ENCODE results near the gene RHBDF1. TPM values are rescaled to one million over a fixed set of nuclear protein-coding genes. Genes with fewer than 3 reads are reported as not detected.
"Not testable (repeated sequence)": the region's sequence is repeated elsewhere in the genome, so short reads cannot be mapped to it uniquely, and the experiment has no call there.

Gene RHBDF1
- total RNA-seq, 4 donors from 2014 or later = 5.6 to 22.6 (median 9.1) TPM

DNA sequence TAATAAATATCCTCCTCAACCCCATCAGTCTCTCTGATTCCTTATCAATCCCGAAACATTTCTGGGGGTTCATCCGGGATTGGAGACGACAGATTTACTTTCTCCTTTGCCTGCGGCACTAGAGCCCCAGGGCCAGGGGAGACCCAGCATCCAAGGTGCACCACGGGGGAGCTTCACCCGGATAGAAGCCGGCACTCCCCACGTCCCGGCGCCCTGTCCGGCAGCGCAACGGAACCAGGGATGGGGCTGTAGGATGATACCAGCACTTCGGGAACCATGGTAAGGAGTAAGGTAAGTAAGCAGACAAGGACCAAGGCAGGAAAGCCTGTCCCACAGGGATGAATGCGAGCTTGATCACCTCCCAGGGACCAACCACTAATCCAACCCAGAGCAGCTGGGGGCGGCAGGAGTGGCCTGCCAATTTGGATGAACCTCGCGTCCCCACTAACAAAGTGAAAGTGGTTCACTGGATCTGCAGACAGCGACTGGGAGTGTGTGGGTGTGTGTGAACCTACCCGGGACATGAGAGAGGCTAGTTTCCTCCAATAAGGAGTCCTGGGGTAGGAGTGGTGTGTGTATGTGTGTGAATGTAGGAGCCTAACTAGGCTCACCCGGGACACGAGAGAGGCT lies 30.9 kb downstream of the RHBDF1 start:
- Histone ChIP-seq H3K4me1 (no peaks in the 10 kb centered on the region), H3K27ac (no peak overlapping the region), H3K4me3 (no peak overlapping the region), H3K9me3 (no peaks in the 10 kb centered on the region), H3K27me3 (no peaks in the 10 kb centered on the region), H3K36me3 (peaks cover 0 to 7% of the 10 kb centered on the region in 2 donors)
- TF ChIP-seq POLR2A (IDR thresholded peaks at IDR 0.05) = no peak
- TF ChIP-seq, protein P1, sequence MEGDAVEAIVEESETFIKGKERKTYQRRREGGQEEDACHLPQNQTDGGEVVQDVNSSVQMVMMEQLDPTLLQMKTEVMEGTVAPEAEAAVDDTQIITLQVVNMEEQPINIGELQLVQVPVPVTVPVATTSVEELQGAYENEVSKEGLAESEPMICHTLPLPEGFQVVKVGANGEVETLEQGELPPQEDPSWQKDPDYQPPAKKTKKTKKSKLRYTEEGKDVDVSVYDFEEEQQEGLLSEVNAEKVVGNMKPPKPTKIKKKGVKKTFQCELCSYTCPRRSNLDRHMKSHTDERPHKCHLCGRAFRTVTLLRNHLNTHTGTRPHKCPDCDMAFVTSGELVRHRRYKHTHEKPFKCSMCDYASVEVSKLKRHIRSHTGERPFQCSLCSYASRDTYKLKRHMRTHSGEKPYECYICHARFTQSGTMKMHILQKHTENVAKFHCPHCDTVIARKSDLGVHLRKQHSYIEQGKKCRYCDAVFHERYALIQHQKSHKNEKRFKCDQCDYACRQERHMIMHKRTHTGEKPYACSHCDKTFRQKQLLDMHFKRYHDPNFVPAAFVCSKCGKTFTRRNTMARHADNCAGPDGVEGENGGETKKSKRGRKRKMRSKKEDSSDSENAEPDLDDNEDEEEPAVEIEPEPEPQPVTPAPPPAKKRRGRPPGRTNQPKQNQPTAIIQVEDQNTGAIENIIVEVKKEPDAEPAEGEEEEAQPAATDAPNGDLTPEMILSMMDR (IDR thresholded peaks at IDR 0.05 in 4 of 5, conservative IDR thresholded peaks at IDR 0.05 in 1 of 5) = no peak
- no peak for ATAC-seq
- in situ Hi-C loops (cut with MboI; ENCODE audit: low sequenced_read_pairs in 4 of 4) = no loop called here
- intact Hi-C loops (cut with DNase I; ENCODE audit: low total_unique reads) = no loop called here
- no peak for DNase-seq

DNA sequence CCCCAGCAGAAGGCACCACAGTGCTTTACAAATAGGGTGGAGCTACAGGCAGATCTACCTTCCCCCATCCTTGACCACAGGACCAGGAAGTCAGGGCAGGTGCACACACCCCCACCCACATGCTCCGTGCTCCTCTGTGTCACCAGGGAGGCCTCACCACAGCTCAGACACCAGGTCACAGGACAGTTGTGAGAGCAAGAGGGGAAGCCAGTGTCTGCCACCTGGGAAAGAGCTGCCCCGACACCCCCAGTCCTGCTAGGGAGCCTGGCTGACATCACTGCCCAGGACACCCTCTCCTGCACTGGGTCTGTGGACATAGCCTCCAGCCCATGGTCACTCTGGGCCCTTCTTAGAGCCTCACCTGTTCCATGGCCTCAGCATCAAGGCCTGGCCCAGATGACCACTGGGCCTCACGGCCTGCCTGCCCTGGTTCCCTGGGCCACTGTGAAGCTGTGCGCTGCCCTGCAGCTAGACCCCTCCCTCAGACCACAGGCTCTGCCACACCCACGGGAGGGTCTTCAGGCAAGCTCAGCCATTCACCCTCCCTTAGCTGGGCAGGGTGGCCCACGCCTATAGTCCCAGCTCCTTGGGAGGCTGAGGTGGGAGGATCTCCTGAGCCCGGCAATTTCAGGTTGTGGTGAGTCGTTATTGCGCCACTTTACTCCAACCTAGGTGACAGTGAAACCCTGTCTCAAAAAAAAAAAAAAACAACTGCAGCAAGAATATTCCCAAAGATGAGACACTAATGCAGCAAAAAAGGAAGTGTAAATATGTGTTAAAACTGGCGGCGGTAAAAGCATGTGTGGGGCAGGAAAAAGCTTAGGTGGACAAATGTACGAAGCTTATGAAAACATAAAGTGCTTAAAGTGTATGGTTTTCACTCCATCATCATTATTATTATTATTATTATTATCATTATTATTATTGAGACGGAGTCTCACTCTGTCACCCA lies 33.2 kb downstream of the RHBDF1 start:
- Histone ChIP-seq H3K27me3 (no peaks in the 10 kb centered on the region), H3K36me3 (no peaks in the 10 kb centered on the region), H3K4me3 (no peak overlapping the region), H3K4me1 (no peaks in the 10 kb centered on the region), H3K9me3 (no peaks in the 10 kb centered on the region), H3K27ac (no peak overlapping the region)
- DNase-seq (no peak), ATAC-seq (no peak)
- intact Hi-C loops (cut with DNase I; ENCODE audit: low total_unique reads) (no loop called here), in situ Hi-C loops (cut with MboI; ENCODE audit: low sequenced_read_pairs in 4 of 4) (no loop called here)
- no peak for TF ChIP-seq POLR2A (IDR thresholded peaks at IDR 0.05)
- TF ChIP-seq, protein P1 (IDR thresholded peaks at IDR 0.05 in 4 of 5, conservative IDR thresholded peaks at IDR 0.05 in 1 of 5) = no peak

DNA sequence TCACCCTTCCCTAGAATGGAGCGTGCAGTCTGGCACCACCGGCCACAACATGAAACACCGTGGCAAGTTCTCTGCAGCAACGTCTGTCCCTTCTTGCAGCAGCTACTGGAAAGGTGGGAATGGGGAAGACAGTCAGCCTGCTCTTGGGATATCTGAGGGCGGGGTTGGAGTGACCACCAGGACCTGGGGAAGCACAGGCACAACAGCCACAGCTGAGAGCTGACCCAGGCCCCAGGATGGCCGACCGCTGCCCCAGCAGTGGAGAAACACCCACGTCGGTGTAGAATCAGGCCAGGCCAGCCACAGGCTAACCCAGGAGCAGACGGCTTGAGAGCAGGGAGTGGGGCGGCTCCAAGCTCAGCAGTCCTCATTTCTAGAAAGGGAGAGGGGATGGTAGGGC lies 34.2 kb downstream of the RHBDF1 start:
- H3K27me3 ChIP-seq; H3K9me3 ChIP-seq; H3K36me3 ChIP-seq; DNase-seq; H3K4me3 ChIP-seq; H3K4me1 ChIP-seq; H3K27ac ChIP-seq; in situ Hi-C loops (cut with MboI; ENCODE audit: low sequenced_read_pairs in 4 of 4); intact Hi-C loops (cut with DNase I; ENCODE audit: low total_unique reads); ATAC-seq: not testable (repeated sequence)

DNA sequence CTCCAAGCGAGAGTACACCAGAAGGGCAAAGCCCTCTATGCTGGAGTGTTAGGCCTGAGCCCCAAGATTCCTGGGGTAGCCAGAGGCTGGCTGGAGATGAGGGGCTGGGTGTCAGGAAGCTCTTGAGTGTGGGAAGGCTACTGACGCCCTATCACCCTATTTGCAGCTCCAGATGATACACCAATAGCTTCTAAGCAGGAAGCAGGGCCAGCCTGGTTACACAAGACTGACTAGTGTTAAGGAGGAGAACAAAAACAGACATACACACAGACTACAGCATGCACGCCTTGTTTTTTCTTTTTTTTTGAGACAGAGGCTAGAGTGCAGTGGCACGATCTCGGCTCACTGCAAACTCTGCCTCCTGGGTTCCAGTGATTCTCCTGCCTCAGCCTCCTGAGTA lies 34.9 kb downstream of the RHBDF1 start:
- no peak overlapping the region for H3K4me3 ChIP-seq
- no peaks in the 10 kb centered on the region for H3K4me1 ChIP-seq
- no peak for DNase-seq
- TF ChIP-seq POLR2A (IDR thresholded peaks at IDR 0.05) = no peak
- TF ChIP-seq, protein P1 (IDR thresholded peaks at IDR 0.05 in 4 of 5, conservative IDR thresholded peaks at IDR 0.05 in 1 of 5) = no peak
- intact Hi-C loops (cut with DNase I; ENCODE audit: low total_unique reads) = no loop called here
- no peaks in the 10 kb centered on the region for H3K9me3 ChIP-seq
- in situ Hi-C loops (cut with MboI; ENCODE audit: low sequenced_read_pairs in 4 of 4) = no loop called here
- no peaks in the 10 kb centered on the region for H3K36me3 ChIP-seq
- no peak overlapping the region for H3K27ac ChIP-seq
- no peaks in the 10 kb centered on the region for H3K27me3 ChIP-seq
- ATAC-seq = no peak

DNA sequence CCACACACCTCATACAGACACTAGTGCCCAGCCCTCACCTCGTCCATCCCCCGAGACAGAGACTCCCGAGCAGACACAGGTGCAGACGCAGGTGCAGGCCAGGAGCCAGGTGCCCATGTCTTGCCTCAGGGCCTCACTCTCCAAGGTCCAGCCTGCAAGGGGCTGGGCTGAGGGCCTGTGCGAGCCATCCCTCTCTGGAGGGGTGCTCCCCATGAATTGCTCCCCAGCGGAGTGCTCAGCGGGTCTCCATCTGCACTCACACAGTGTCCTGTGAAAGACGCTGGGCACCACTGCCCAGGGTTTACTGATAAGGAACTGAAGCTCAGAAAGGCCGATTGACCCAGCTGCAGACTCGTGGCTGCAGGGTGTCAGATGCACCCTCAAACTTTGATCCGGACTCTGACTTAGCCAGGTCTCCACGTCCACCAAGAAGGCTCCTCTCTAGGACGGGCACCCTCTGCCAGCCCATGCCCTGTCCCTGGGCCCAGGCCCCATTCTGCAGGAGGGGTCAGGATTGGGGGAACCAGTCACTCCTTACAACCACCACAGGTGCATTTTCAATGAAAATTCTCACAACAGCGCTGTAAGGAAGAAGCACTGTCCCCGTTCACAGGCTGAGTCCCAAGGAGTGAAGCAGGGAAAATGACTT lies 36.0 kb downstream of the RHBDF1 start:
- in situ Hi-C loops (cut with MboI; ENCODE audit: low sequenced_read_pairs in 4 of 4) (no loop called here), intact Hi-C loops (cut with DNase I; ENCODE audit: low total_unique reads) (no loop called here)
- no peaks in the 10 kb centered on the region for H3K36me3 ChIP-seq
- H3K4me3 ChIP-seq = no peak overlapping the region
- H3K9me3 ChIP-seq = no peaks in the 10 kb centered on the region
- H3K27ac ChIP-seq = no peak overlapping the region
- ATAC-seq (no peak), DNase-seq (no peak)
- H3K4me1 ChIP-seq = no peaks in the 10 kb centered on the region
- TF ChIP-seq POLR2A (IDR thresholded peaks at IDR 0.05) = no peak
- TF ChIP-seq, protein P1 (IDR thresholded peaks at IDR 0.05 in 4 of 5, conservative IDR thresholded peaks at IDR 0.05 in 1 of 5) = no peak
- no peaks in the 10 kb centered on the region for H3K27me3 ChIP-seq
